ENCODE results near the gene PIK3R5.

Gene PIK3R5

GRCh38 chr17:8851600-8851999 is 113.9 kb downstream of the PIK3R5 start:
- no peak for DNase-seq

GRCh38 chr17:8849311-8850041 is 116.0 kb downstream of the PIK3R5 start:
- no peak for DNase-seq

GRCh38 chr17:8847891-8848290 is 117.6 kb downstream of the PIK3R5 start:
- no peak for DNase-seq

- peak; percentile 78 for DNase-seq
These were observed 118.7 kb downstream of the PIK3R5 start for GRCh38 chr17:8846768-8847211.

GRCh38 chr17:8844229-8845218 is 121.0 kb downstream of the PIK3R5 start:
- no peak for DNase-seq

- no peak for DNase-seq
These were observed 122.2 kb downstream of the PIK3R5 start for GRCh38 chr17:8843344-8843743.

GRCh38 chr17:8841844-8842243 is 123.7 kb downstream of the PIK3R5 start:
- no peak for DNase-seq

- no peak for DNase-seq
These were observed 126.0 kb downstream of the PIK3R5 start for GRCh38 chr17:8839410-8839935.

- DNase-seq: no peak
These were observed 126.9 kb downstream of the PIK3R5 start for GRCh38 chr17:8838551-8839095.

GRCh38 chr17:8837563-8838075 is 127.9 kb downstream of the PIK3R5 start:
- DNase-seq: no peak

GRCh38 chr17:8836821-8837562 is 128.5 kb downstream of the PIK3R5 start:
- DNase-seq: no peak

- no peak for DNase-seq
These were observed 129.7 kb downstream of the PIK3R5 start for GRCh38 chr17:8835631-8836364.

GRCh38 chr17:8835106-8835505 is 130.4 kb downstream of the PIK3R5 start:
- no peak for DNase-seq

GRCh38 chr17:8832711-8833352 is 132.7 kb downstream of the PIK3R5 start:
- DNase-seq: peak; percentile 53

- DNase-seq: no peak
These were observed 134.2 kb downstream of the PIK3R5 start for GRCh38 chr17:8831234-8831849.

- DNase-seq: no peak
These were observed 135.4 kb downstream of the PIK3R5 start for GRCh38 chr17:8830141-8830540.

GRCh38 chr17:8829036-8829941 is 136.2 kb downstream of the PIK3R5 start:
- no peak for DNase-seq

Data from hematopoietic multipotent progenitor cell treated with erythropoietin and hydrocortisone succinate and interleukin-3 and kit ligand, for 6 days (in vitro differentiated cells).